Naive thymus-derived CD8-positive, alpha-beta T cell (primary cell): ENCODE results near the gene ANLN. TPM values are rescaled to one million over a fixed set of nuclear protein-coding genes. Genes with fewer than 3 reads are reported as not detected.
A peak's percentile ranks its signal among the peaks of the same experiment; 100 is the strongest.
"Not testable (repeated sequence)": the region's sequence is repeated elsewhere in the genome, so short reads cannot be mapped to it uniquely, and the experiment has no call there.

ENCODE experiments used
- ATAC-seq, 2 donors: fragments of 150-1000 bp; cut with Tn5 transposase in 1 of 2; sonication (Bioruptor Pico), chemical (Tn5 transposase) in 1 of 2; 1 replicate in 1 of 2; 2 replicates in 1 of 2; pipeline ENCODE4 v1.10.0; 2021; ENCODE audit warnings: mild to moderate bottlenecking in 2 of 2, moderate library complexity in 2 of 2
- POLR2A ChIA-PET: fragments of 350-600 bp; sonication (Branson Sonifier 250); formaldehyde crosslinking; loops from one replicate; lab custom pipeline; 2021; ENCODE audit warnings: antibody characterized with exemption; lab: Charles Lee
- DNase-seq, 10 donors: peaks; one replicate each; pipeline versions ENCODE4 v3.0.0 to v3.0.0-alpha.2; 2020 to 2022
- H3K27ac Mint-ChIP-seq, 10 donors: one replicate each; pipeline ENCODE4 v1.8.0; 2020 to 2022; ENCODE audit warnings: mild to moderate bottlenecking in 10 of 10, mixed read lengths in 10 of 10, moderate library complexity in 4 of 10, inconsistent platforms in 1 of 10
- H3K27me3 Mint-ChIP-seq, 5 donors: one replicate each; pipeline ENCODE4 v1.8.0; 2021 to 2022; ENCODE audit warnings: mixed read lengths in 5 of 5
- H3K36me3 Mint-ChIP-seq, 3 donors: one replicate each; pipeline ENCODE4 v1.8.0; 2020 to 2022; ENCODE audit warnings: mixed read lengths in 3 of 3, mild to moderate bottlenecking in 2 of 3, inconsistent platforms in 1 of 3
- H3K4me1 Mint-ChIP-seq, 4 donors: one replicate each; pipeline ENCODE4 v1.8.0; 2021 to 2022; ENCODE audit warnings: mixed read lengths in 4 of 4
- H3K4me3 Mint-ChIP-seq, 10 donors: one replicate each; pipeline ENCODE4 v1.8.0; 2020 to 2022; ENCODE audit warnings: mild to moderate bottlenecking in 10 of 10, mixed read lengths in 10 of 10, moderate library complexity in 6 of 10, inconsistent platforms in 1 of 10
- H3K9me3 Mint-ChIP-seq, 9 donors: one replicate each; pipeline ENCODE4 v1.8.0; 2020 to 2022; ENCODE audit warnings: mixed read lengths in 9 of 9, mild to moderate bottlenecking in 3 of 9, inconsistent platforms in 1 of 9, moderate library complexity in 1 of 9
- polyA plus RNA-seq, 3 donors: library from polyadenylated mRNA; unstranded; fragments of 300-500 nt; fragmentation: Illumina TruSeq; gene quantifications; one replicate each; pipeline ENCODE4 v1.2.3, GENCODE V29; 2021
- total RNA-seq, 8 experiments: library from RNA in 2 of 8; stranded (reverse) in 2 of 8; gene quantifications; one replicate each; pipeline ENCODE4 v1.2.3 and lab custom pipeline; 2021 to 2026

ANLN gene
- total and polyA plus RNA-seq, 5 experiments from 2014 or later = 0.36 to 0.47 TPM; not detected in 3

DNA sequence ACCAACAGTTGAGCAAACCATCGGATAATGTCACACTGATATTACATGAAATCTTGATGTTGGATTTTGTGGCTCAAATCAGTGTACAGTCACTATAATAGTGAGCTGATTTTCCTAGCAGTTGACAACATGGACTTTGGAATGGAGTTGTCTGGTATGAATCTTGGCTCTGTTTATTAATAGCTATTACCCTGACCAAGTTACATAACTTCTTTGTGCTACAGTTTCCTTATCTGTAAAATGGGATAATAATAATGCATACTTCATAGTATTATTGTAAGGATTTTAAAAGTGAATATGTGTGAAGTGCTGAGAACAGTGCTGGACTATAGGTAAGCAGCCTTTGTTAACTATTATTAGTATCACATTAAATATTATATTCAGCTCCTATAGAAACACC lies 26.1 kb upstream of the ANLN start:
- ATAC-seq (no peak), DNase-seq (no peak)
- Mint-ChIP-seq H3K27ac (no peak overlapping the region), H3K36me3 (peaks cover 0 to 2% (median 0%) of the 10 kb centered on the region in 3 donors), H3K4me3 (no peak overlapping the region), H3K9me3 (no peaks in the 10 kb centered on the region), H3K4me1 (peaks cover 0 to 9% (median 3%) of the 10 kb centered on the region in 4 donors), H3K27me3 (no peaks in the 10 kb centered on the region)
- POLR2A ChIA-PET = interaction anchor here (0.7 kb wide), 1 partner anchor 429 kb away, joined by 4 read pairs; no protein-coding TSS in a partner anchor

DNA sequence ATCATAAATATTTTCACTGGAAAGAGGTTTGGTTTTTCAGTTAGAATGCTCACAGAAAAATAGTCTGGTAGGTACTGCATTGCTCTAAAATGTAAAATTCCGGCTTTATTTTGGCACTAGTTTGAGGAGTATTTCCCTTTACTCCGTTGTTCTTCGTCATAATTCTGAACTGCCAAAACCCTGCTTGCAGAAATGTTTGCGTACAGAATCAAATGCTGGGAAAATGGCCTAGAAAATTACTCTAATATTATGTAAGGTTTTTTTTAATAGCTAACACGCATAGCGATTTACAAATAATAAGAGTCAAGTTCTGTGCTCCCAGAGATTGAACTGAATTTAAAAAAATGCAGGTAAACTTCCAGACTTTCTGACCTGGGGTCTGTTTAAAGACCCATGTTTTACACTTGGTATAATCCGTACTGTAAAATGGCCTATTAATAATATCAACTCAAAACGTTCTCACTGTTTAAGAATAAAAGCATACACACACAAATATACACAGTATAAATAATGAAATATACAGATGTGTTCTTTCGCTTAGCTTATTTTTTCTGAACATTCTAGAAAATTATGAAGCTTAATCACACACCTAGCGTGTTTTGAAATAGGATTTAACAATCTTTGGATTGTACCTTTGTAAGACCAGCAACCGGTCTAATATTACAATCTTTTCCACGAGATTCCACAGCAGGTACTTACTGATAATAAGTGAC lies 23.5 kb upstream of the ANLN start:
- Mint-ChIP-seq H3K4me1 (peaks cover 0 to 9% (median 3%) of the 10 kb centered on the region in 4 donors), H3K27me3 (peaks cover 0 to 2% (median 0%) of the 10 kb centered on the region in 5 donors), H3K9me3 (no peaks in the 10 kb centered on the region), H3K4me3 (peak overlapping the region; percentile 71 to 94 (median 87)), H3K36me3 (no peaks in the 10 kb centered on the region), H3K27ac (peak overlapping the region in 8 of 10 donors; percentile 10 to 95 (median 87))
- ATAC-seq = no peak
- no peak for DNase-seq
- POLR2A ChIA-PET = interaction anchor here (0.6 to 3.3 kb wide), 5 partner anchors 13 to 108 kb away, joined by 3 to 35 read pairs (median 5); partner anchors contain the start of gene ANLN

DNA sequence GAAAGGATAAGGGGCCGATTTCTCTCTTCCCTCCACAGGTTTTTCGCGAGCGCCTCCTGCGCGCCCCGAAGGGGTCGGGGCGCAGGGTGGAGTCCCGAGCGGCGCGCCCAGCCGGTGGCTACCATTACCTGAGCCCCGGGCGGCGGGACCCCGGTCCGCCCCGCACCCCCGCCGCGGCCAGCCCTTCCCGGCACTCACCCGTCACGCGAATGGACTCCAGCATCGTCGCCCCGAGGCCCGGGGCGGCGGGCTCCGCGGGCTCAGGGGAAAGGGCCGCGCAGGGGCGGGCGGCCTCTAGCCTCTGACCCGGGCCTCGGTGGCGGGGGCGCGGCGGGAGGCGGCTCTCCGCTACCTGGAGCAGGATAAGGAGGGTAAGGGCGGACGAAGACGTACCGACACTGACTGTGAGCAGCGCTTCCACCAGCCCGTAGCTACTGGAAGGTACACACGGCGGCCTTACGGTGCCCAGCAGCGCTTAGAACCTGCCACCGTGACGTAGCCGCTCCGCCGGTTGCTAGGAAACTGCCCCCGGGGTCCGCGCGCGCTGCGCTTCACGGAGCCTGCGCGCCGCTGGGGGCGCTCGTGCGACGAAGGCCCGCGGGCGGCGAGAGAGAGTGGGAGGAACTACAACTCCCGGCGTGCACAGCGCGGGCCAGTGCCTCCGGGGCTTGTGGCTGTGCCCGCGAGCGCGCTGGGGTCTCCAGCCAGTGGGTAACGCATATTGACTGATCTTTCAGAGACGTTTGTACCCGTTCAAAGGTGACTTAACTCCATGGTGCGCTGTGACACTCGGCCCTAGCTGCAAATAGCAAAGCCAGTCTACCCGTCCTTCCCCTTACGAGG lies 22.7 kb upstream of the ANLN start:
- POLR2A ChIA-PET = interaction anchor here (1.0 to 3.3 kb wide), 4 partner anchors 12 to 108 kb away, joined by 3 to 35 read pairs (median 15); partner anchors contain the start of gene ANLN
- H3K36me3 Mint-ChIP-seq = no peaks in the 10 kb centered on the region
- H3K4me1 Mint-ChIP-seq = peaks cover 0 to 9% (median 3%) of the 10 kb centered on the region in 4 donors
- H3K4me3 Mint-ChIP-seq = peak overlapping the region; percentile 85 to 96 (median 94)
- no peaks in the 10 kb centered on the region for H3K9me3 Mint-ChIP-seq
- DNase-seq (peak; percentile 89 to 96 (median 93)), ATAC-seq (peak; percentile 93 to 95)
- H3K27ac Mint-ChIP-seq = peak overlapping the region; percentile 8 to 95 (median 90)
- H3K27me3 Mint-ChIP-seq = peaks cover 0 to 2% (median 0%) of the 10 kb centered on the region in 5 donors

DNA sequence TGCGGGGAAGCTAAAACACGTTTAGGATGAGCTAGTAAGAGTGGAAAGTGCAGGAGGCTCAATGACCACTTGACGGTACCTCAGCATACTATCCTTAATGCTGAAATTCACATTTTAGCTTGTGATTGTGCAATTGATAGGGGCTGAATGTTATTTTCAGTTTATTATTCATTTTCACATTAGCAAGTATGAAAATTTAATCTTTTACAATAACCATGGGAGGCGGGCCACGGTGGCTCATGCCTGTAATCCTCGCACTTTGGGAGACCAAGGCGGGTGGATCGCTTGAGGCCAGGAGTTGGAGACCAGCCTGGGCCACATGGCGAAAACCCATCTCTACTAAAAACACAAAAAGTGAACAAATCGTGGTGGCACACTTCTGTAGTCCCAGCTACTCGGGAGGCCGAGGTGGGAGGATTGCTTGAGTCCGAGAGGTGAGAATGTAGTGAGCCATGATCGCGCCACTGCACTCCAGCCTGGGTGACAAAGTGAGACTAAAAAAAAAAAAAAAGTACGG lies 22.0 kb upstream of the ANLN start:
- Mint-ChIP-seq H3K27me3 (peaks cover 0 to 2% (median 0%) of the 10 kb centered on the region in 5 donors), H3K4me3 (peak overlapping the region; percentile 85 to 96 (median 94))
- POLR2A ChIA-PET = interaction anchor here (0.8 to 3.3 kb wide), 4 partner anchors 11 to 63 kb away, joined by 3 to 35 read pairs (median 14); partner anchors contain the start of gene ANLN

DNA sequence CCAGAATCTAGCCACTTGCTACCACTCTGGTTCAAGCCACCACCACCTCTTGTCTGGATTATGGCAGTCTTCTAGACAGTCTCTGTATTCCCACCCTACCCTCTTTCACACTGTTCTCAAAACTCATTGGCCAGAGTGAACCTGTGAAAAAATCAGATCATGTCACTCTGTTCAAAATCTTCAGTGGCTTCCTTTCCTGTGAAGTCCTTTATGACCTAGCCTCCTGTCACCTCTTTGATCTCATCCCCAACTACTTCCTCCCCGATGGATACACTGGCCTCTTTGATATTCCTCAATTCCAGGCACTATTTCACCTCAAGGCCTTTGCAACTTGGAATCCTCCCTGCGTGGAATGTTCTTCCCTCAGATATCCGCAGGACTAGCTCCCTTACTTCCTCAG lies 21.2 kb upstream of the ANLN start:
- no peaks in the 10 kb centered on the region for H3K36me3 Mint-ChIP-seq
- POLR2A ChIA-PET = interaction anchor here (2.9 to 3.3 kb wide), 2 partner anchors 10 to 22 kb away, joined by 26 to 35 read pairs; partner anchors contain the start of gene ANLN
- H3K27ac Mint-ChIP-seq = peak overlapping the region in 1 of 10 donors; percentile 39
- no peak for DNase-seq
- ATAC-seq = no peak
- H3K4me3 Mint-ChIP-seq = peak overlapping the region in 9 of 10 donors; percentile 0 to 68 (median 50)
- H3K4me1 Mint-ChIP-seq = peaks cover 0 to 9% (median 3%) of the 10 kb centered on the region in 4 donors
- H3K9me3 Mint-ChIP-seq = no peaks in the 10 kb centered on the region
- peaks cover 0 to 2% (median 0%) of the 10 kb centered on the region in 5 donors for H3K27me3 Mint-ChIP-seq

More for the DNA sequence above, 22.0 kb upstream of the ANLN start:
- Mint-ChIP-seq H3K4me1 (peaks cover 0 to 9% (median 3%) of the 10 kb centered on the region in 4 donors), H3K36me3 (no peaks in the 10 kb centered on the region), H3K27ac (peak overlapping the region; percentile 8 to 94 (median 90)), H3K9me3 (no peaks in the 10 kb centered on the region)
- ATAC-seq (no peak), DNase-seq (no peak)

DNA sequence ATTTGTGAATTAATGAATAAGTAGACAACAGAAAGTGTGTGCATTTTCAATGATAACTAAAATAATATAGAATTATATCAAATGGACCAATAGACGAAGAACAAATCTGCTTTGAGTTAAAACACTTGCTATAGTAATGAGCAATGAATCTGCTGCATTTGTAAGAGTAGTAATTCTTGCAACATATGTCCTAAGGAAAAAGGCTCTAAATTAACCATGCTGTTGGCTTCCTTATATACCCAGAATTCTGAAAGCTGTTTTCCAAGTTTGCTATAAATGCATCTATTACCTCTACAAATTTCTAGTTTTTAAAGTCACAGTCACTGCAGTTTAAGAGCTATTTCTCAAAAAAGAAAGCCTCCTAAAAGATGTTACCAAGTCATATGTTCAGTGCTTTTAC lies 20.5 kb upstream of the ANLN start:
- no peak overlapping the region for H3K27ac Mint-ChIP-seq
- POLR2A ChIA-PET = interaction anchor here (3.3 kb wide), 1 partner anchor 10 kb away, joined by 35 read pairs; no protein-coding TSS in a partner anchor
- ATAC-seq = no peak
- H3K36me3 Mint-ChIP-seq = no peaks in the 10 kb centered on the region
- no peak overlapping the region for H3K4me3 Mint-ChIP-seq
- no peaks in the 10 kb centered on the region for H3K9me3 Mint-ChIP-seq
- H3K4me1 Mint-ChIP-seq = peaks cover 0 to 9% (median 3%) of the 10 kb centered on the region in 4 donors
- no peak for DNase-seq
- H3K27me3 Mint-ChIP-seq = peaks cover 0 to 2% (median 0%) of the 10 kb centered on the region in 5 donors

DNA sequence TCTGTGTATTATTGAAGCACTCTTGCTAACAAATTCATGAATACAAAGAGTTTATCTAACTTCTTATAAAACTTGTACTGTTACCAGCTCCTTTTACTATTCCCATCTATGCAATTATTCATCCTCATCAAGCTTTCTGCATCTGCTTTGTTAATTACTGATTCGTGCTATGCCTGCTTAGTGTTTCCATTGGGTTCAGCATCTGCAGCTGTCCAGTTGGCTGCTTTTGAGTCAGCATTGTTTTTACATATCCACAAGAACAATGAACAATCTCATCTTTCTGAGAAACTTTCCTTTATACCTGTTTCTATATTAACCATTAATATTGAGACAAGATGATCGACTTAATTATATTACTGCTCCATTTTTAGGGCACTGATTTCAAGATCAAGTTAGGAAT lies 19.6 kb upstream of the ANLN start:
- Mint-ChIP-seq H3K4me3 (no peak overlapping the region), H3K27ac (no peak overlapping the region), H3K36me3 (peaks cover 0 to under 1% (median 0%) of the 10 kb centered on the region in 3 donors), H3K4me1 (peaks cover 0 to 9% (median 3%) of the 10 kb centered on the region in 4 donors), H3K27me3 (peaks cover 0 to 2% (median 0%) of the 10 kb centered on the region in 5 donors), H3K9me3 (no peaks in the 10 kb centered on the region)
- no peak for ATAC-seq
- DNase-seq = no peak
- POLR2A ChIA-PET = no interaction called here

DNA sequence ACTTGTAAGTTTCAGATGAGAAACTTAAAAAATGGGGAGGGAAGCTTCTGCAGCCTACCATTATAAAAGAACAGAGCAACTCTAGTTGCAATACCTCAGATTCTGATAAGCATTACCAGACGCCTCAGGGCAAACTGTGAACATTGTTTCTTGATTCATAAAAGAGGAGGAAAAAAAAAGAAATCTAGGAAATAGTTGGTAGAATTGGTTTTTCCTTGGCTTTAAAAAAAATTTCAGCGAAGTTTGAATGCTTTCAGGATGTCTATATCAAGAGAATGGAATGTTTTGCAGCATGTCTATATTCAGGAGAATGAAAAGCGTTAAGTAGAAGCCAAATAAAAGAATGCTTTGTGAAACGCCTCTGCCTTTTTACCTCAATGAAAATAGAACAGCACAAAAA lies 17.5 kb upstream of the ANLN start:
- ATAC-seq = no peak
- Mint-ChIP-seq H3K4me1 (peaks cover 0 to 5% (median 1%) of the 10 kb centered on the region in 4 donors), H3K4me3 (no peak overlapping the region), H3K27me3 (peaks cover 0 to 4% (median 0%) of the 10 kb centered on the region in 5 donors), H3K36me3 (peaks cover 0 to 7% (median 6%) of the 10 kb centered on the region in 3 donors), H3K27ac (no peak overlapping the region), H3K9me3 (peaks cover 0 to 13% (median 2%) of the 10 kb centered on the region in 9 donors)
- POLR2A ChIA-PET = interaction anchor here (1.3 kb wide), 1 partner anchor 18 kb away, joined by 3 read pairs; the partner anchor contains the start of gene ANLN
- DNase-seq = no peak

DNA sequence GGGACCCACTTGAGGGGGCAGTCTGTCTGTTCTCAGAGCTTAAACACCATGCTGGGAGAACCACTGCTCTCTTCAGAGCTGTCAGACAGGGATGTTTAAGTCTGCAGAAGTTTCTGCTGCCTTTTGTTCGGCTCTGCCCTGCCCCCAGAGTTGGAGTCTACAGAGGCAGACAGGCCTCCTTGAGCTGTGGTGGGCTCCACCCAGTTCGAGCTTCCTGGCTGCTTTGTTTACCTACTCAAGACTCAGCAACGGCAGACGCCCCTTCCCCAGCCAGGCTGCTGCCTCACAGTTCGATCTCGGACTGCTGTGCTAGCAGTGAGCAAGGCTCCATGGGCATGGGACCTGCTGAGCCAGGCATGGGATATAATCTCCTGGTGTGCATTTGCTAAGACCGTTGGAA lies 11.1 kb upstream of the ANLN start:
- peaks cover 0 to 39% (median 10%) of the 10 kb centered on the region in 9 donors for H3K9me3 Mint-ChIP-seq
- ATAC-seq = peak in 1 of 2 donors; percentile 52
- H3K4me3 Mint-ChIP-seq = peak overlapping the region in 8 of 10 donors; percentile 30 to 79 (median 64)
- peak overlapping the region; percentile 46 to 93 (median 86) for H3K27ac Mint-ChIP-seq
- POLR2A ChIA-PET = interaction anchor here (1.2 to 4.0 kb wide), 4 partner anchors 11 to 578 kb away, joined by 4 to 35 read pairs (median 12); partner anchors contain the start of genes ANLN and SEPTIN7
- peaks cover 0 to 22% (median 18%) of the 10 kb centered on the region in 3 donors for H3K36me3 Mint-ChIP-seq
- not testable (repeated sequence) for H3K27me3 Mint-ChIP-seq
- peaks cover 22 to 32% (median 28%) of the 10 kb centered on the region in 4 donors for H3K4me1 Mint-ChIP-seq
- DNase-seq = peak in 6 of 10 donors; percentile 18 to 73 (median 39)

DNA sequence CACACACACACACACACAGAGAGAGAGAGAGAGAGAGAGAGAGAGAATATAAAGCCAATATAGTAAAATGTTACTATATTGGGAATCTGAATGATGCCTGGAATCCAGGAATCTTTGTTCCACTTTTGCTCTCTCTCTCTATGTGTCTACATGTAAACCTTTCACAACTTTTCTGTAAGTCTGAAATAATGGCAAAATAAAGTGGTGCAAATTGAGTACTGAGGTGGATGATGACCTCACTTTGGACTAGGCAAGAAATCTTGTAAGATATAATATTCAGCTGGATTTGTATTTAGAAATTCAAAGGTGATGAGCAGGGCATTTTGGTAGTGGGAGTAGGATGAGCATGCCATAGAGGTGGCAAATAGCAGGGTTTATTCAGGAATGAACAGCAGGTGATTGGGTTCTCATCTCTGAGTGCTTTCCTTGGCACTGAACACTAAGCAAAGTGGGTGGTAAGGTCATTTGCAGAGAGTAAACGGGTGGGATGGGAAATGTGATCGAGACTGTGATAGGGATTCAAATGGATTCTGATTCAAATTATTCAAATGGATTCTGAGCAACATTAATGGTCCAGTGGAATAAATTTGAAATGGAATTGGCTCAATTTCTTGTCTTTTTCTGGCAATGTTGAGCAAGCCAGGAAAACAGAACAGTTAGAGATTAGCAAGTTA lies 9.7 kb upstream of the ANLN start:
- Mint-ChIP-seq H3K27me3 (peaks cover 0 to 2% (median 0%) of the 10 kb centered on the region in 5 donors), H3K4me1 (peaks cover 22 to 32% (median 28%) of the 10 kb centered on the region in 4 donors), H3K9me3 (peaks cover 0 to 39% (median 10%) of the 10 kb centered on the region in 9 donors), H3K36me3 (peaks cover 0 to 22% (median 18%) of the 10 kb centered on the region in 3 donors), H3K27ac (peak overlapping the region in 7 of 10 donors; percentile 1 to 93 (median 73)), H3K4me3 (peak overlapping the region in 1 of 10 donors; percentile 5)
- DNase-seq (no peak), ATAC-seq (no peak)
- POLR2A ChIA-PET = interaction anchor here (0.6 to 4.0 kb wide), 2 partner anchors 12 to 60 kb away, joined by 4 to 35 read pairs; a partner anchor contains a TSS

DNA sequence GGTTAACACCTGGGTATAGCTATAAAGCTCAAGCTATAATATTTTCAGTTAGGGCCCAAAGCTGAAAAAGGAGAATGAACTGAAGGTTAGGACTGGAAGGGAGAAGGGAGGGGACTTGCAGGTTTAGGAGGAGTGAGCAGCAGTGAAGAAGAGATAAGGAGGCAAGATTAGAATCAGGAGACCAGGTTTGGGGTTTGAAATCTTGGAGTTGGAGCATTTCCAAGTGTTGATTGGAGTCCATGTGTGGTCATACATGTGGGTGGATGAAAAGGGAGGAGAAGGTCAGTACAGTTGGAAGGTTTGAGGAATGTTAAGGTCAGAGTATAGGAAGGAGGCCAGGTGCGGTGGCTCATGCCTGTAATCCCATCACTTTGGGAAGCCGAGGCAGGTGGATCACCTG lies 8.6 kb upstream of the ANLN start:
- no peaks in the 10 kb centered on the region for H3K27me3 Mint-ChIP-seq
- H3K36me3 Mint-ChIP-seq = peaks cover 0 to 20% (median 13%) of the 10 kb centered on the region in 3 donors
- ATAC-seq = no peak
- no peak for DNase-seq
- peak overlapping the region in 1 of 10 donors; percentile 15 for H3K4me3 Mint-ChIP-seq
- POLR2A ChIA-PET = interaction anchor here (4.0 kb wide), 1 partner anchor 13 kb away, joined by 35 read pairs; a partner anchor contains a TSS
- peaks cover 22 to 32% (median 28%) of the 10 kb centered on the region in 4 donors for H3K4me1 Mint-ChIP-seq
- peaks cover 0 to 33% (median 10%) of the 10 kb centered on the region in 9 donors for H3K9me3 Mint-ChIP-seq
- H3K27ac Mint-ChIP-seq = peak overlapping the region in 5 of 10 donors; percentile 18 to 86 (median 71)
